Breast epithelium (tissue), 4 donors: ENCODE results near the gene PCDH1. TPM values are rescaled to one million over a fixed set of nuclear protein-coding genes. Genes with fewer than 3 reads are reported as not detected.

Experiments used
- DNase-seq, 2 donors: peaks; one replicate each; pipeline ENCODE4 v3.0.0-alpha.2; 2019; ENCODE audit warnings: low spot score in 2 of 2
- H3K27ac ChIP-seq, 2 donors: fragments of 200-600 bp; sonication (generic) in 1 of 2; one replicate each; pipeline ENCODE4 v1.5.1; 2016 to 2019; ENCODE audit warnings: mild to moderate bottlenecking in 1 of 2
- H3K27me3 ChIP-seq, 2 donors: fragments of 200-600 bp; sonication (generic) in 1 of 2; one replicate each; pipeline versions ENCODE4 v1.5.1 to v1.6.0; 2017 to 2019; ENCODE audit warnings: control low read depth in 1 of 2, mild to moderate bottlenecking in 1 of 2
- H3K36me3 ChIP-seq: fragments of 200-600 bp; one replicate; pipeline ENCODE4 v1.5.1; 2019
- H3K4me1 ChIP-seq, 2 donors: fragments of 200-600 bp; sonication (generic); one replicate each; pipeline ENCODE4 v1.5.1; 2016 to 2019; ENCODE audit warnings: control low read depth in 1 of 2
- H3K4me3 ChIP-seq, 3 donors: fragments of 200-600 bp; sonication (generic); 1 replicate in 2 of 3; 2 replicates in 1 of 3; pipeline ENCODE4 v1.5.1; 2016 to 2019; ENCODE audit warnings: mild to moderate bottlenecking in 3 of 3, moderate library complexity in 2 of 3
- H3K9me3 ChIP-seq, 2 donors: fragments of 200-600 bp; sonication (generic) in 1 of 2; one replicate each; pipeline ENCODE4 v1.5.1; 2016 to 2019; ENCODE audit warnings: control low read depth in 1 of 2
- CTCF ChIP-seq, 3 donors: fragments of 450-650 bp; IDR thresholded peaks; one replicate each; pipeline ENCODE4 v1.5.1; 2016 to 2017; ENCODE audit warnings: antibody characterized with exemption in 3 of 3, mild to moderate bottlenecking in 3 of 3, moderate library complexity in 3 of 3
- POLR2A ChIP-seq: fragments of 450-650 bp; IDR thresholded peaks from one replicate; pipeline ENCODE4 v1.6.1; 2016; ENCODE audit warnings: antibody characterized with exemption, mild to moderate bottlenecking, moderate library complexity
- POLR2AphosphoS5 ChIP-seq, 3 donors: sonication (generic); formaldehyde crosslinking; IDR thresholded peaks; one replicate each; pipeline ENCODE4 v1.6.1; 2017; ENCODE audit warnings: antibody characterized with exemption in 3 of 3
- intact Hi-C: fragments of 100-400 bp; cut with DNase I; formaldehyde crosslinking; loops from one replicate; pipeline ENCODE4 v1.15.1; 2023; ENCODE audit warnings: low total_unique reads
- total RNA-seq, 3 donors: library from RNA; depleted of rRNA; stranded (reverse); fragments of >200 nt; gene quantifications; one replicate each; pipeline ENCODE4 v1.1.0, GENCODE V29; 2016

Gene PCDH1
- total RNA-seq, 3 donors from 2014 or later, result 28.3 to 72.7 (median 65.9) TPM

GRCh38 chr5:141841378-141842180 lies 36.6 kb downstream of the PCDH1 start:
- intact Hi-C loops, result no loop called here
- no peaks in the 10 kb centered on the region for H3K36me3 ChIP-seq
- H3K4me1 ChIP-seq, result peaks cover 0 to 27% of the 10 kb centered on the region in 2 donors
- H3K27ac ChIP-seq, result peak overlapping the region; percentile 86 to 91
- H3K27me3 ChIP-seq, result no peaks in the 10 kb centered on the region
- peak; percentile 72 to 75 for DNase-seq
- H3K4me3 ChIP-seq, result no peak overlapping the region
- TF ChIP-seq POLR2A (no peak), POLR2AphosphoS5 (IDR thresholded peaks at IDR 0.05) (peak; percentile 35 to 48 (median 44))
- H3K9me3 ChIP-seq, result no peaks in the 10 kb centered on the region

GRCh38 chr5:141840826-141841360 lies 37.3 kb downstream of the PCDH1 start:
- Histone ChIP-seq H3K9me3 (no peaks in the 10 kb centered on the region), H3K27me3 (no peaks in the 10 kb centered on the region), H3K36me3 (no peaks in the 10 kb centered on the region), H3K4me1 (peaks cover 0 to 27% of the 10 kb centered on the region in 2 donors), H3K4me3 (no peak overlapping the region), H3K27ac (peak overlapping the region; percentile 86 to 91)
- intact Hi-C loops, result no loop called here
- TF ChIP-seq POLR2A (no peak), POLR2AphosphoS5 (IDR thresholded peaks at IDR 0.05) (no peak), CTCF (IDR thresholded peaks at IDR 0.05) (no peak)
- DNase-seq, result no peak

GRCh38 chr5:141840280-141840812 lies 37.9 kb downstream of the PCDH1 start:
- Histone ChIP-seq H3K4me3 (no peak overlapping the region), H3K9me3 (no peaks in the 10 kb centered on the region), H3K27me3 (no peaks in the 10 kb centered on the region), H3K27ac (peak overlapping the region; percentile 86 to 91), H3K36me3 (no peaks in the 10 kb centered on the region), H3K4me1 (peaks cover 0 to 27% of the 10 kb centered on the region in 2 donors)
- TF ChIP-seq POLR2A (no peak), CTCF (IDR thresholded peaks at IDR 0.05) (no peak), POLR2AphosphoS5 (IDR thresholded peaks at IDR 0.05) (no peak)
- no peak for DNase-seq
- intact Hi-C loops, result no loop called here

GRCh38 chr5:141839015-141839513 lies 39.1 kb downstream of the PCDH1 start:
- H3K9me3 ChIP-seq, result no peaks in the 10 kb centered on the region
- no peak for DNase-seq
- peaks cover 0 to 27% of the 10 kb centered on the region in 2 donors for H3K4me1 ChIP-seq
- TF ChIP-seq POLR2A (no peak), CTCF (IDR thresholded peaks at IDR 0.05) (no peak), POLR2AphosphoS5 (IDR thresholded peaks at IDR 0.05) (no peak)
- H3K27me3 ChIP-seq, result no peaks in the 10 kb centered on the region
- no peak overlapping the region for H3K4me3 ChIP-seq
- no peaks in the 10 kb centered on the region for H3K36me3 ChIP-seq
- peak overlapping the region in 1 of 2 donors; percentile 43 for H3K27ac ChIP-seq
- intact Hi-C loops, result no loop called here

GRCh38 chr5:141838326-141839014 lies 39.7 kb downstream of the PCDH1 start:
- intact Hi-C loops, result no loop called here
- Histone ChIP-seq H3K36me3 (no peaks in the 10 kb centered on the region), H3K27me3 (no peaks in the 10 kb centered on the region), H3K27ac (peak overlapping the region in 1 of 2 donors; percentile 43), H3K4me3 (no peak overlapping the region), H3K4me1 (peaks cover 0 to 24% of the 10 kb centered on the region in 2 donors), H3K9me3 (no peaks in the 10 kb centered on the region)
- no peak for TF ChIP-seq POLR2A
- TF ChIP-seq CTCF (IDR thresholded peaks at IDR 0.05), result no peak
- no peak for TF ChIP-seq POLR2AphosphoS5 (IDR thresholded peaks at IDR 0.05)
- no peak for DNase-seq
